ENCODE data around the gene PAK1.

The PAK1 gene

DNA sequence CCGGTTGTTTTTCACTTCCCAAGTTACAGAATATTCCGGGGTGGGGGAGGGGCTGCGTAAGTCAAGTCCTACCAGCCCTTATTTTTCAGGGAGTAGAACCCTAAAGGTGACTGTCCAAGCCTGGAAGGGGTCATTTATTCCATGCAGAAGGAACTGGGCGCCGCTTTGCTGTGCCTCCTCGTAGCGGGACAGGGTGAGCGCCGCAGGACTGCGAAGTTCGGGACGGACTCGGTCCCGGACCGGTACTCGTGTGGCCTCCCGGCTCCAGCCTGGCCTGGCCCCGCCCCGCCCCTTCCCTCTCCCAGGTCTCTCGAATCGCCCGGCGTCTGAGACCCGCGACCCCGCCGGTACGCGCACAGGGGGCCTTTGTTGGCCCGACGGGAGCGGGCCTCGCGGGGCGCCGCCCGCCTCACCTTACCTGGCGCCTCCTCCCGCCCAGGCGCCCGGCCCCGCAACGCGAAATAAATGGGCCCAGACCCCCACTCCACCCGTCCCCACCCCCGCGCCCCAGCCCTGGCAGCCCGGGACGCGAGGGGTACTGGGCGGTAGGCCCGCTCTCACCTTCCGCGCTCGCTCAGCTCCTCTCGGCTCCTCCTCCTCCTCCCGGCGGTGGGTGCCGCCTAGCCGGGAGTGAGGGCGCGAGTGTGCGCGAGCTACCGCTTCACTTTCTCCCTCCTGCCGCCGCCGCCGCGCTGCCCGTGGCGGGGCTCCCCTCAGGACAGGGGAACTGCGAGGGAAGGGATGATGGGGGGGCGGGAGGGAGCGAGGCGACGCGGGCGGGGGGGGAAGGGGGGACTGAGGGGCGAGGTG lies 698 bp downstream of the PAK1 start:
- DNase-seq: peak in 1 of 2 experiments; percentile 36

DNA sequence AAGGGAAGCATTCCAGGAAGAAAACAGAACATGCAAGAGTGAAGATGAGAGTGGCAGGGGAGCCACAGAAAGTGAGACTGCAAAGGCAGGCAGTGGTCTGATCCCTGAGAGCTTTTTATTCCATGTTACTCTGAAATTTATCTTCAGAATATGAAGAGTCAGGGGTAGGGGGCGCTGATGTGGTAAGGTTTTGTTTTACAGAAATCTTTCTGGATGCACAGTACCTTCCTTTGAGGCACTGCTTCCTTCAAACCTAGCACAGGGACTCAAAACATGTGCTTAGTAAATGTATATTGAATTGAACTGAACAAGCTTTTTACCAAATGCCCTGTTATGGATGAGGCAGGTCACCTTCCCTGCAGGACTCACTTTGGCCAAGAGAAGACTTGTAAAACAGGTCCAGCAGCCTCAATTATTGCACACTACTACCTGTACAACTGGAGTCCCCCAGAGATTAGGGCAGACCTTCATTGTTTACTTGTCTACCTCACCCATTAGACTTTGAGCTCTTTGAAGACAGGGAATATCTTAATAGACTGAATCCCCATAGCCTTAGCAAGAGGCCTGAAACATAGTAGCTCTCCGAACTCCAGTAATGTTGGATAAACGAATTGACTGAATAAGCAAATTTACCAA lies 2.2 kb downstream of the PAK1 start:
- DNase-seq: peak in 1 of 2 experiments; percentile 20

GRCh38 chr11:77470971-77471370 lies 2.9 kb downstream of the PAK1 start:
- DNase-seq: no peak

- DNase-seq: no peak
Observed at GRCh38 chr11:77470504-77470903, 3.4 kb downstream of the PAK1 start.

GRCh38 chr11:77468527-77468926 lies 5.4 kb downstream of the PAK1 start:
- DNase-seq: peak in 1 of 2 experiments; percentile 44

- DNase-seq: no peak
Observed at GRCh38 chr11:77467993-77468392, 5.9 kb downstream of the PAK1 start.

DNA sequence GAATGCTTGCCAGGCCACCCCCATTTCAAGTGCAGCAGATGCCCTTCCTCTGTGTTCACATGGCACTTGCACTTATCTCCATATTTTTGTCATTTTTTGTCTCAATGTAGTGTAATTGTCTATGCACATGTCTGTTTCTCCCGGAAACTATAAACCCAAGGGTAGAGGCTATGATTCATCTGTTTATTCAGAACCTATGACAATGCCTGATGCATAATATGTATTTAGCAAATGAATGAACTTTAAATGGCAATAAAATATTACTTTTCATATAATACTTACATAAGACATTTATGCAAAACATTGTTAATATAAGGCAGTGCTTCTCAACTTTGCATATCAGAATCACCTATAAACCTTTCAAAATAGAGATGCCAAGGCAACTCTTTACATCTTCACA lies 6.7 kb downstream of the PAK1 start:
- DNase-seq: no peak

DNA sequence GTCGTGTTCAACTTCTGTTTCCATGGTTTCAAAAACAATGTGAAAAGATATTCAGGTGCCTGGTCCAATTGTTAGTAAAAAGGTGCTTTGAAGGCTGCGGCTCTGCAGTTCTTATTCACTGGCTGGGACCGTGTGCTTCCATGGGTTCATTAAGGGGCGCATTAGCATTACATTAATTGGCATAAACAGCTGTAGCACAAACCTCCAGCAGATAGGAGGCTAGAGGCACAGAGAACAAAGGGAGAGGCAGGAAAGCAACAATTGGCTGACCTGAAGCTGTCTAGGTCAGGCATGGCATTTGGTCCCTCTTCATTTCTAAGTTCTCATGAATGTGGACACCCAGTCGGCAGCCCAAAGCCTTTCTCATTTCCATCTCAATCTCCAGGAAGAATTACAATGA lies 16.6 kb downstream of the PAK1 start:
- no peak for DNase-seq

GRCh38 chr11:77455740-77456139 lies 18.2 kb downstream of the PAK1 start:
- no peak for DNase-seq

DNA sequence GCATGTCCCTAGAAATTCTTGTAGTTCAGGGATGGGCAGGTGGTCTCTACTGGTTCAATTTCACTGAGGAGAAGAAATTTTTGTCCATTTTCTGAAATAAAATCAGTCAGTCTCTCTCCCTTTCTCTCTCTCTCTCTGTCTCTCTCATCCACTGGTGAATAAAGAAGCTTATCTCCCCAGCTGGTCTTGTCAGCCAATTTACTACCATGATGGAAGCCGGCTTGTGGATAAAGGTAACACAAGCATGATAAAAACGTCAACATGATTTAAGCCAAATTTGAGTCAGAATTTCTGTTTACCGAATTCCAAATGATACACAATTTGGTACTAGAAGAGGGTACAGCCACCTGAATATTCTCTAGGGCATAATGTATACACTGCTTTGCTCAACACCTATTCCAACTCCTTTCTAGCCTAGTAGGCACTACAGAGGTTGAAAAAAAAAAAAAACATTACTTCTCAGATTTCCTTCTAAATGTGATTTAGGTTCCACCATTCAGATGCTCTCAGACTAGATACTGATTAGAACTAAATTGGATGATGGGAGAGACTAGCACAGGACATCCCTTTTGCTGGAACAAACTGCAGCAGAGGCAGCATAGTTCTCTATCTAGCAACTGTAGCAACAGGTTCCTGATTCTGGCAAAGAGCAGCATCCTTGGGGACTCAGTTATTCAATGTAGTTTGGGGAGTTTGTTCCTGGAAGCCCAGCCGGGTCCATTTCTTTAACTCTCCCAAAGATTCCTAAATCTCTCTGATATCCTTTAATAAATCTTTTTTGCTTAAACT lies 18.8 kb downstream of the PAK1 start:
- no peak for DNase-seq

GRCh38 chr11:77450227-77450626 lies 23.7 kb downstream of the PAK1 start:
- DNase-seq: no peak

DNA sequence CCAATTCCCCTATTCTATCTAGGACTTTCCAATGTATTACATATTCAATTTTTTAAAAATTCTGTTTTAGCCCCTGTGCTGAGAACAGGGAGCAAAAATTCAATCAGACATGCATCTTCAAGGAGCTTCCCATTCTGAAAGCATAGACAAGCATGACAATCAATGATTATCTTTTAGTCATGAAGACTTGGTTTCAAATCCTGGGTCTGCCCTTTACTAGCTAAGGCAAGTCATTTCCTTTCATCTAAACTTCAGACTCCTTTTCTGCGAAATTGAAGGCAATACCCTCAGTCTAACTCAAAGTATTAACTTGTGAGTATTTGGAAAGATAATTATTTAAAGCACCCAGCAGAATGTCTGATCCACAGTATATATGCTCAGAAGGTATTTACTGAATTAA lies 24.1 kb downstream of the PAK1 start:
- no peak for DNase-seq

- DNase-seq: no peak
Observed at GRCh38 chr11:77449060-77449521, 24.8 kb downstream of the PAK1 start.

GRCh38 chr11:77448269-77448668 lies 25.6 kb downstream of the PAK1 start:
- no peak for DNase-seq

- no peak for DNase-seq
Observed at GRCh38 chr11:77446911-77447629, 26.8 kb downstream of the PAK1 start.

DNA sequence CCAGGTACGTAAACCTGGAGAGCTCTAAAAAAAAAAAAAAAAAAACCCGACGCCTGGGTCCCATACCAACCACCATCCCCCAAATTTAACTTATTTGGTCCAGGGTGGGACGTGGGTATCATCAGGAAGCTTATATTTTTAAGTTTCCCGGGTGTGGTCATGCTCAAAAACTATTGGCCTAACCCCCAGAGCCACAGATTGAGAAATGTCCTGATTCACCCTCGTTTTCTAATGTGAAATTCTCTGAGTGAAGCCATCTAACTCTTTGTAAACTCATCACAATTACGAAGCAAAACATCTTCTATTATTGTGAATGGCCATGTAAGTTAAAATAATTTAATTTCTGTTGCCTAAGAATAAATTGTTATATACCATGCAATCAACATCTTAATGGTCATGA lies 29.6 kb downstream of the PAK1 start:
- DNase-seq: no peak

DNA sequence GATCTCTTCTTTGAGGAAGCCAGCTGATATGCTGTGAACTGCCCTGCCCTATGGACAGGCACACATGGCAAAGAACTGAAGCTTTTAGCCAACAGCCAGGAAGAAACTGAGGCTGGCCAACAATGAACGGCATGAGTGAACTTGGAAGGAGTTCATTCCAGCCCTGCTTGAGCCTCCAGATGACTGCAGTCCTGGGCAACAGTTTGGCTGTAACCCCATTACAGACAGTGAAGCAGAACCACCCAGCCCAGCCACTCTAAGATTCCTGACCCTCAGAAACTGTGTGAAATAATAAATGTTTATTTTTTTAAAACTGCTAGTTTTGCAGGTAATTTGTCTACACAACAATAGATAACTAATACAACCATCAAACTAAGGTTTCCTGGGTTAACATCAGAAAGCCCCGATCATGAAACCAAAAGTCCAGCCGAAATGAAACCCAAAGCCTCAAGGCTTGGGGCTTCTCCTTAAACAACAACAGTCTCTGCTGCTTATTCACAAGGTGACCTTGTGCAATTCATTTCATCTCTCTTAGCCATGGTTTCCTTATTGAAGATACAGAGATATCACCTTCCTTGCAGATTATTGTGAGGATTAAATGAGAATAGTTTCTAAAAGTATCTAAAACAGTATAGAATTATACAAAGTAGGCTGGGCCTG lies 31.4 kb downstream of the PAK1 start:
- no peak for DNase-seq

DNA sequence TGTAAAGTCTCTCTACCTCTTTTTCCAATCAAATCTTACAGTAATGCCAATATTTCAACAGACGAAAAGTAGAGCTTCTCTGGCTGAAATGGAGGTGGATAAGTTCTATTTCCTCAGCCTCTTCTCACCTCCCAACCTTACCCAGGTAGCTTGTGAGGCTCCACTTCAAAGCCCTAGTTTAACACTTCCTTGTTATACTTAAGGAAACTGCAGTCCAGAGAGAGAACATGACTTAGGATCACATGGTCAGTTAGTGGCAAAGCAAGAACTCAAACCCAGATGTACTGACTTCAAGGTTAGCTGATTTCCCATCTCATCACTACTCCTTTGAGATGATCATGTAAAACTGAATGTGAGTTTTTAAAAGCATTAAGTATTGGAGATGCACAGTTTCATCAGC lies 32.5 kb downstream of the PAK1 start:
- DNase-seq: no peak

DNA sequence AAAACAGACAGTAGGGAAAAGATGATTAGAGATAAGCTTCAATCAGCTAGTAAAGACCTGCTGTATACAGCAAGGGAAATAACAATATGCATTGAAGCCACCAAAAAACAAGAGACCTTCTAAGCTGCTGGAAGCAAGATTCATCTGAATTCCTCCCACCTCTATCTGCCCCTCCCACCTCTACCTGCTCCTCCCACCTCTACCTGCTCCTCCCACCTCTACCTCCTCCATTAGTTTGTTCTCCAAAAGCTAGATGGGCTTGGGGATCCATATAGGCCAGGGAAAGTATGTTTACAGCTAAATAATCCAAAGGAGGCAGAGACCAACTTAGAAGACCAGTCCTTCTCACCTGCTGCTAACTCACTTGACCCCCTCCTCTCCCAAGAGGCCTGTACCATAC lies 33.2 kb downstream of the PAK1 start:
- no peak for DNase-seq

GRCh38 chr11:77438487-77438886 lies 35.4 kb downstream of the PAK1 start:
- no peak for DNase-seq

DNA sequence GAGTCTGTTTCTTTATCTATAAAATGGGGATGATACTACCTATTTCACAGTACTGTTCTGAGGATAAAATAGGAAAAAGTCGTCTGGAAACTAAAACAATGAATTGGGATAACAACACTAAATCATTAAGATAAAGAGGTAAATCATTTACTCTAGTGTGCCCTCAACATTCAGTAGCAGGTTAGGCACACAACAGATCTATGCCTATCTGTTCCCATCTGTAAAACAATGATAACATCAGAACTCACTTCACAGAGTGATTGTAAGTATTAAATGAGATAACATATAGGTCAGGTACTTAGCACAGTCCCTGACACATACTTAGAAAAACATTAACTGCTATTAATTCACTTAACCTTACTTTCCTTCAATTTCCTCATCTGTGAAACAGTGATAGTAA lies 36.9 kb downstream of the PAK1 start:
- no peak for DNase-seq

DNA sequence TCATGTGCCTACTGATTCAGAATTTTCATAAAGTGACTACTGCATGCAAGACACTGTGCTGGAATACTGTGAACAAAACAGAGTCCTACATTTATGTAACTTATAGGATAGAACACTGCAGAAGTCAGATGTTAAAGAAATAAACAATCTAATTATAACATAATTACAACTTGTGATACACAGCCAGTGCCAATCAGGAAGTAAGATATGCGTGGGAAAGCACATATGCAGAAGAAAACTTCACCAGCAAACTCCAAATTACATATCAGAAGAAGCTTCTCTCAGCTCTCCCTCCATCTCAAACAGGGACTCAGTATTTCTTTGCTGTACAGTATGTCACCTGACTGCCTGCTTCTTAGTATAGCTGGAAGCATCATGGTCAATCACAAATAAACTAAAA lies 37.4 kb downstream of the PAK1 start:
- no peak for DNase-seq

- DNase-seq: no peak
Observed at GRCh38 chr11:77435972-77436371, 37.9 kb downstream of the PAK1 start.

Data from NCI-H524 (cell line).